Activated T-helper 2 cell treated with anti-CD3 and anti-CD28 coated beads, Interferon-gamma antibody, Interleukin-2, Interleukin-4, amounts not matched to agents 10 μg/mL and 5 μg/mL and 100 μg/mL, durations not matched to agents 14 hours and 24 hours and 36 hours (primary cell): ENCODE results near the gene HMOX1. TPM values are rescaled to one million over a fixed set of nuclear protein-coding genes. Genes with fewer than 3 reads are reported as not detected.
"Not testable (repeated sequence)": the region's sequence is repeated elsewhere in the genome, so short reads cannot be mapped to it uniquely, and the experiment has no call there.

Source experiments
- DNase-seq: peaks from one replicate; pipeline ENCODE4 v3.0.0; 2021; ENCODE audit warnings: low spot score
- H3K27ac Mint-ChIP-seq: one replicate; pipeline ENCODE4 v1.8.0; 2021; ENCODE audit warnings: mixed read lengths
- H3K27me3 Mint-ChIP-seq: one replicate; pipeline ENCODE4 v1.8.0; 2021; ENCODE audit warnings: low read depth, mixed read lengths
- H3K36me3 Mint-ChIP-seq: one replicate; pipeline ENCODE4 v1.8.0; 2021; ENCODE audit warnings: low read depth, mixed read lengths
- H3K4me1 Mint-ChIP-seq: one replicate; pipeline ENCODE4 v1.8.0; 2021; ENCODE audit warnings: low read depth, mixed read lengths
- H3K4me3 Mint-ChIP-seq: one replicate; pipeline ENCODE4 v1.8.0; 2021; ENCODE audit warnings: low read depth, mild to moderate bottlenecking, moderate library complexity, mixed read lengths
- H3K9me3 Mint-ChIP-seq: one replicate; pipeline ENCODE4 v1.8.0; 2021; ENCODE audit warnings: mixed read lengths
- intact Hi-C: fragments of 100-400 bp; cut with micrococcal nuclease; formaldehyde crosslinking; loops from one replicate; pipeline ENCODE4 v1.15.1; 2023
- total RNA-seq: library from RNA; stranded (reverse); gene quantifications from 2 replicates; pipeline ENCODE4 v1.2.3, GENCODE V29; 2022

The HMOX1 gene
- total RNA-seq, 1 donor from 2014 or later = 1.0 TPM

DNA sequence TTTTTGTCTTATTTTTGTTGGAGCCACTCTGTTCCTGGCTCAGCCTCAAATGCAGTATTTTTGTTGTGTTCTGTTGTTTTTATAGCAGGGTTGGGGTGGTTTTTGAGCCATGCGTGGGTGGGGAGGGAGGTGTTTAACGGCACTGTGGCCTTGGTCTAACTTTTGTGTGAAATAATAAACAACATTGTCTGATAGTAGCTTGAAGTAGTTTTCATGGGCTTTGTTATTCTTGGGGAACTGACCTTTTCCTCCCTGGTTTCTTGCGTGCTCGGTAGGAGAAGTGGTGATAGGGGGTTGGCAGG, 13.1 kb downstream of the HMOX1 start:
- Mint-ChIP-seq H3K27me3 (peaks cover 4% of the 10 kb centered on the region), H3K4me1 (peaks cover 6% of the 10 kb centered on the region), H3K27ac (no peak overlapping the region), H3K9me3 (no peaks in the 10 kb centered on the region), H3K4me3 (no peak overlapping the region), H3K36me3 (no peaks in the 10 kb centered on the region)
- no peak for DNase-seq
- intact Hi-C loops = no loop called here

DNA sequence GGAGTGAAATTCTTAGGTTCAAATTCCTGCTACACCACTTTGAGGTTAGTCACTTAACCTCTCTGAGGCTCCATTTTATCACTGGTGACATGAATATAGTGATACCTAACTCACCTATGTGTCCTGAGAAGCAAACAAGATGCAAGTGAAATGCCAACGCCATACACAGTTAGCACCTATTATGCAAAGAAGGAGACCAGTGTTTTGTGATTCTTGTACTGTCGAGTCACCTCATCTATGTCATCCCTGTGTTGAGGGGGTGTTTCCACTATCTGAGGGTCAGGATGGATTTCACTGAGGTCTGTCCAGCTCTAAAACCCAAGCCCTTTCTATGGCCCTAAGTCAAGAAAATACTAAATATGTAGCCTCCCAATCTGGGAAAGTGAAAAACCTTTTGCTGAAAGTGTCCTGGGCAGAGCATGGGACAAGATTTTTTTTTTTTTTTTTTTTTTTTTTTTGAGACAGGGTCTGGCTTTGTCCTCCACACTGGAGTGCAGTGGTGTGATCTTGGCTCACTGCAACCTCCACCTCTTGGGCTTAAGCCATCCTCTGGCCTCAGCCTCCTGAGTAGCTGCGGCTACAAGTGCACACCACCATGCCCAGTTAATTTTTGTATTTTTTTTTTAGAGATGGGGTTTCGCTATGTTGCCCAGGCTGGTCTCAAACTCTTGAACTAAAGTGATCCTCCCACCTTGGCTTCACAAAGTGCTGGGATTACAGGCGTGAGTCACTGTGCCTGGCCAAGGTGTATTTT, 14.1 kb downstream of the HMOX1 start:
- Mint-ChIP-seq H3K27ac (no peak overlapping the region), H3K36me3 (peaks cover 2% of the 10 kb centered on the region), H3K9me3 (no peaks in the 10 kb centered on the region), H3K27me3 (peaks cover 1% of the 10 kb centered on the region), H3K4me3 (no peak overlapping the region), H3K4me1 (peaks cover 6% of the 10 kb centered on the region)
- DNase-seq = no peak
- intact Hi-C loops = no loop called here

DNA sequence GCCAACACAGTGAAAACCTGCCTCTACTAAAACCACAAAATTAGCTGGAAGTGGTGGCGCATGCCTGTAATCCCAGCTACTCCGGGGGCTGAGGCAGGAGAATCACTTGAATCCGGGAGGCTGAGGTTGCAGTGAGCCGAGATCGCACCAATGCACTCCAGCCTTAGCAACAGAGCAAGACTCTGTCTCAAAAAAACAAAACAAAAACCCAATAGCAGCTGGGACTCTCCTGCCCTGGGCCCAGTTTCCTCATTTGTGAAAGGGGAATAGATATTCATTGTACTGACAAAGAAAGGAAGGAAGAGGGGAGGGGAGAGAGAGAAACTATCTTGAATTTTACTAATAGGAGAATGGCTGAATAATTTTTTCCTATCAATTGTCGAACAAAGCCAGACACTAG, 15.7 kb downstream of the HMOX1 start:
- intact Hi-C loops = not testable (repeated sequence)

DNA sequence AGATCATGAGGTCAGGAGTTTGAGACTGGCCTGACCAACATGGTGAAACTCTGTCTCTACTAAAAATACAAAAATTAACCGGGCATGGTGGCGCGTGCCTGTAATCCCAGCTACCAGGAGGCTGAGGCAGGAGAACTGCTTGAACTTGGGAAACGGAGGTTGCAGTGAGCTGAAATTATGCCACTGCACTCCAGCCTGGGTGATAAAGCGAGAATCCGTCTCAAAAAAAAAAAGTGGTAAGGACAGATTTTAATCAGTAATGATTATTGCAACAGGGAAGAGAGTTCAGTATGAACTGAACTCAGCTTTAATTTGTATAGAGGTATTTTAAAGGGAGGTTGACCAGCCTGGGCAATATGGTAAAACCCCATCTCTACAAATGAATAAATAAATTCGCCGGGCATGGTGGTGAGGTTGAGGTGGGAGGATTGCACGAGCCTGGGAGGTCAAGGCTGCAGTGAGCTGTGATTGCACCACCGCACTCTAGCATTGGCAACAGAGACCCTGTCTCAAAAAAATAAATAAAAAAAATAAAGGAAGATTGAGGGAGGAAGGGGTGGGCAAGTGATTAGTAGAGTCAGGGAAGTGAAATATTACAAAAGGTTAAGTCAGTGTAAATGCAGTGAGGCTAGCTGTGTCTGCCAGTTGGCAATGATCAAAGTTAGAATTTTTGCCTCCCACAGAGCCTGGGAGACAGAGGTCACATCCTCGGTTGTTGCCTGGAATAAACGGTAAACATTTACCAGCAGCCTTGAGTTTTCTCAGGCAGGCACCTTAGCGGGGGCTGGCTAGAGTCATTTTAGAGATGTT, 16.4 kb downstream of the HMOX1 start:
- no peak overlapping the region for H3K4me3 Mint-ChIP-seq
- H3K36me3 Mint-ChIP-seq = peaks cover 20% of the 10 kb centered on the region
- H3K9me3 Mint-ChIP-seq = no peaks in the 10 kb centered on the region
- H3K4me1 Mint-ChIP-seq = peaks cover 19% of the 10 kb centered on the region
- H3K27me3 Mint-ChIP-seq = no peaks in the 10 kb centered on the region
- H3K27ac Mint-ChIP-seq = no peak overlapping the region
- intact Hi-C loops = no loop called here
- DNase-seq = no peak

More for the DNA sequence above, 15.7 kb downstream of the HMOX1 start:
- not testable (repeated sequence) for H3K27ac Mint-ChIP-seq, DNase-seq, H3K4me3 Mint-ChIP-seq, H3K9me3 Mint-ChIP-seq, H3K27me3 Mint-ChIP-seq
- H3K4me1 Mint-ChIP-seq = peaks cover 15% of the 10 kb centered on the region
- peaks cover 14% of the 10 kb centered on the region for H3K36me3 Mint-ChIP-seq

DNA sequence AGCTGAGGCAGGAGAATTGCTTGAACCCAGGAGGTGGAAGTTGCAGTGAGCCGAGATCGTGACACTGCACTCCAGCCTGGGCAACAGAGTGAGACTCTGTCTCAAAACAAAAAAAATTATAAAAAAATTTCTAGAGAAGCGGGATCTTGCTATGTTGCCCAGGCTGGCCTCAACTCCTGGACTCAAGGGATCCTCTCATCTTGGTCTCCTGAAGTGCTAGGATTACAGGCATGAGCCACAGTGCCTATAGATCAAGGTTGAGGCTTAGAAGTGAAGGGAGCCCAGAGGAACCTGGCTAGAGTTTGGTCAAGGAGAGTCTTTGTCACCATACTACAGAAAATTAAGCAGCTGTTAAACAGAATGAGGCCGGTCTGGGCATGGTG, 17.7 kb downstream of the HMOX1 start:
- intact Hi-C loops = no loop called here
- H3K36me3 Mint-ChIP-seq = peaks cover 31% of the 10 kb centered on the region
- H3K4me3 Mint-ChIP-seq = peak overlapping the region; percentile 99
- peak overlapping the region; percentile 99 for H3K27ac Mint-ChIP-seq
- no peaks in the 10 kb centered on the region for H3K9me3 Mint-ChIP-seq
- H3K4me1 Mint-ChIP-seq = peaks cover 22% of the 10 kb centered on the region
- no peak for DNase-seq
- H3K27me3 Mint-ChIP-seq = no peaks in the 10 kb centered on the region

DNA sequence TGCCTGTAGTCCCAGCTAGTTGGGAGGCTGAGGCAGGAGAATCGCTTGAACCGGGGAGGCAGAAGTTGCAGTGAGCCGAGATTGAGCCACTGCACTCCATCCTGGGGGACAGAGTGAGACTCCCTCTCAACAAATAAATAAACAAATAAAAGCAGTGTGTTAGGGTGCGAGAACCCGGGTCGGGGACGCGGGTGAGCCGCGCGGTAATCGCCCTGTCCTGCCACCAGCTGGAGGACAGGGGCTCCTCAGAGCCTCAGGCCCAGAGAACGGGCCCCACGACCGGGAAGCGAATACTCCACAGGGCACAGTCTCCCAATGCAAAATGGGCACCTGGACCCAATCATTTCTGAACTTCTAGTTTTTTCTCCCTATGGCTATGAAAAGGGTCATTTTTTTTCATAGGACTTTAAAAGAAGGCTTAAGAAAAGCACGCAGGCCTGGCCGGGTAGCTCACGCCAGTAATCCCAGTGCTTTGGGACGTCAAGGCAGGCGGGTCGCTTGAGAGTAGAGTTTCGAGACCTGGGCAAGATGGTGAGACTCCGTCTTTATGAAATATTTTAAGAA, 18.3 kb downstream of the HMOX1 start:
- intact Hi-C loops = no loop called here
- DNase-seq = no peak
- H3K27ac Mint-ChIP-seq = peak overlapping the region; percentile 99
- no peaks in the 10 kb centered on the region for H3K27me3 Mint-ChIP-seq
- H3K36me3 Mint-ChIP-seq = peaks cover 38% of the 10 kb centered on the region
- peak overlapping the region; percentile 99 for H3K4me3 Mint-ChIP-seq
- no peaks in the 10 kb centered on the region for H3K9me3 Mint-ChIP-seq
- H3K4me1 Mint-ChIP-seq = peaks cover 19% of the 10 kb centered on the region

DNA sequence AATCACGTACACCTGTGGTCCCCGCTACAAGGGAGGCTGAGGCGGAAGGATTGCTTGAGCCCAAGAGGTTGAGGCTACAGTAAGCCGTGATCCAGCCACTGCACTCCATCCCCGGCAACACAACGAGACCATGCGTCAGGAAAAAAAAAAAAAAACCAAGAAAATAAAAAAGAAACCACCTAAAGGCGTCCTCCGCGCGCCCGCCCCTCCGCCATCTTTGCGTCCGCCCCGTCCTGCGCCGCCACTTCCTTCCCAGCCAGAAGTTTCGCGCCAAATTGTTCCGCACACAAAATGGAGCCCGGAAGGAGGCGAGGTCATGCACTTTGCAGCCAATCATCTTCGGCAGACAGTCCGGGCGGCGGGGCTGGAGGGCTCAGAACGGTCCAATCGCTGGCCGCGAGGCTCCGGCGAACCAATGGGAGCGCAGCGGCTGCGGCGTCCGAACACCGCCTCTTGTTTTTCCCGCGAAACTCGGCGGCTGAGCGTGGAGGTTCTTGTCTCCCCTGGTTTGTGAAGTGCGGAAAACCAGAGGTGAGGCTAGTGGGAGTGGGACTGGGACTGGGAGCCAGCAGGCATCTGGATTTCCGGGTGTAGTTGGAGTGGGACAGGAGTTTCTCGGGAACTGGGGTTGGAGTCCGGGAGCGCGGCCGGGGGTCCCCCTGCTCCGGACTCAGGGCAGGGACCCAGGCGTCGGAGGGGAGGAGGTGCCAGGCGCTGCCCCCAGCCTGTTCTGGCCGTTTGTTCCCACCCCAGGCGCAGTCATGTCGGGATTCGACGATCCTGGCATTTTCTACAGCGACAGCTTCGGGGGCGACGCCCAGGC, 19.0 kb downstream of the HMOX1 start, which contains the start of gene MCM5:
Gene MCM5 (plus strand): TSS at position 463 of the 823 bp plus-strand sequence. CDS start 299 bp downstream, at position 762.
- H3K9me3 Mint-ChIP-seq = no peaks in the 10 kb centered on the region
- intact Hi-C loops = loop anchor here (2.0 kb wide), 1 partner anchor 49 kb away; no protein-coding TSS in a partner anchor
- H3K4me1 Mint-ChIP-seq = peaks cover 18% of the 10 kb centered on the region
- peak; percentile 98 for DNase-seq
- H3K27me3 Mint-ChIP-seq = no peaks in the 10 kb centered on the region
- peak within 1 kb of the TSS; percentile 99 for H3K27ac Mint-ChIP-seq
- H3K4me3 Mint-ChIP-seq = peak within 1 kb of the TSS; percentile 99
- H3K36me3 Mint-ChIP-seq = peaks cover 45% of the 10 kb centered on the region

DNA sequence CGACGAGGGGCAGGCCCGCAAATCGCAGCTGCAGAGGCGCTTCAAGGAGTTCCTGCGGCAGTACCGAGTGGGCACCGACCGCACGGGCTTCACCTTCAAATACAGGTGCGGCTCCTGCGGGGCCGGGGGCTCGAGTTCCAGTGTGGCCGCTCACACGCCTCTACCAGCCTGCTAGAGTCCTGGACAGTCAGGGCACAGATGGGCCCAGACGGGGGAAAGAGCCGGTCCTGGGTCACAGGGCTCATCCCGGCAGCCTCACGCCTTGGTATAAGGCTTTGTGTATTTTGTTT, 19.6 kb downstream of the HMOX1 start:
- no peaks in the 10 kb centered on the region for H3K9me3 Mint-ChIP-seq
- no peak for DNase-seq
- peaks cover 46% of the 10 kb centered on the region for H3K36me3 Mint-ChIP-seq
- peak overlapping the region; percentile 99 for H3K27ac Mint-ChIP-seq
- intact Hi-C loops = loop anchor here (2.0 kb wide), 1 partner anchor 50 kb away; no protein-coding TSS in a partner anchor
- peaks cover 18% of the 10 kb centered on the region for H3K4me1 Mint-ChIP-seq
- H3K4me3 Mint-ChIP-seq = peak overlapping the region; percentile 99
- no peaks in the 10 kb centered on the region for H3K27me3 Mint-ChIP-seq

DNA sequence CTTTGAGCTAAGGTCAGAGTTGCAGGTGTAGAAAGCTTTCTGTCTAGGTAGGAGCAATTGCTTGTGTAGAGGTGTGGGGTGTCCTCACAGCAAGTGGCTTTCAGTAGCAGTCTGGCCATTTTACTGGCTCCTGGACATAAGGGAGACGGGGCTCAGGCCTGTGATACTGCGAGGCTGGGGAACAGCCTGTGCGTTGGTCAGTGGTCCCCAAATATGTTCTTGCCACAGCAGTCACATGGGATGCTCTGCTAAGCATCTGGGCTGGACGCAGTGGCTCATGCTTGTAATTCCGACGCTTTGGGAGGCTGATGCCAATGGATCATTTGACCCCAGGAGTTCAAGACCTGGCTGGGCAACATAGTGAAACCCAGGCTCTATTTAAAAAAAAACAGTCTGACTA, 21.0 kb downstream of the HMOX1 start:
- intact Hi-C loops = loop anchor here (2.0 kb wide), 1 partner anchor 51 kb away; no protein-coding TSS in a partner anchor
- Mint-ChIP-seq H3K36me3 (peaks cover 57% of the 10 kb centered on the region), H3K4me1 (peaks cover 22% of the 10 kb centered on the region), H3K9me3 (no peaks in the 10 kb centered on the region), H3K27ac (no peak overlapping the region), H3K4me3 (peak overlapping the region; percentile 99), H3K27me3 (no peaks in the 10 kb centered on the region)
- no peak for DNase-seq

DNA sequence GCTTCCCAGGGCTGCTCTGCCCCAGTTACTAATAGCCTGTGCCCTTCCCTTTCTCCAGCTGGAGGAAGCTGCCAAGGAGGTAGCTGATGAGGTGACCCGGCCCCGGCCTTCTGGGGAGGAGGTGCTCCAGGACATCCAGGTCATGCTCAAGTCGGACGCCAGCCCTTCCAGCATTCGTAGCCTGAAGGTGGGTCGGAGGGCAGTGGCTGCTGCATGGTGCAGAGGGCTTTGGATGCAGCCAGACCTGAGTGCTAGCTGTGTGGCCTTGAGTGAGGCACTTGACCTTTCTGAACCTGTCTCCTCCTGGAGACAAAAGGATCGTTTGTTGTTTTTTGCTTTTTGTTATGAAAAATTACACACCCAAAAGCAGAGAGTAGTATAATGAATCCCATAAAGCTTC, 22.5 kb downstream of the HMOX1 start:
- H3K27me3 Mint-ChIP-seq = no peaks in the 10 kb centered on the region
- H3K27ac Mint-ChIP-seq = no peak overlapping the region
- H3K4me3 Mint-ChIP-seq = no peak overlapping the region
- peaks cover 25% of the 10 kb centered on the region for H3K4me1 Mint-ChIP-seq
- H3K36me3 Mint-ChIP-seq = peaks cover 71% of the 10 kb centered on the region
- H3K9me3 Mint-ChIP-seq = no peaks in the 10 kb centered on the region
- intact Hi-C loops = no loop called here
- DNase-seq = no peak

DNA sequence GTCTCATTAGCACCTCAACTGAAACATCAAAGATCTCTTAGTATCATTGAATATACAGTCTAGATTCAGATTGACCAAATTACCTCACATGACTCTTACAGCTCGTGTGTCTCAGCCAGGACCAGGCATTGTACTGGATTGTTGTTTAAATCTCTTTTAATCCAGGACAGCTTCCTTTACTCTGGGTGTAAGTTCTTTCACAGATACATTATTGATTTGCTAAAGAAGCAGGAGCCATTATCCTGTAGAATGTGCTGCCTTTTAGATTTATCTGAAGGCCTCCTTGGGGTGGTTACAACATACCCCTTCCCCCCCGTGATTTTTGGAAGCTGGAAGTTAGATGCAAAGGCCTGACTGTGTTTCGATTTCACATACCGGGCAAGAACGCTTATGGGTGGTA, 23.3 kb downstream of the HMOX1 start:
- H3K27me3 Mint-ChIP-seq = no peaks in the 10 kb centered on the region
- H3K27ac Mint-ChIP-seq = no peak overlapping the region
- DNase-seq = no peak
- intact Hi-C loops = no loop called here
- peaks cover 80% of the 10 kb centered on the region for H3K36me3 Mint-ChIP-seq
- no peaks in the 10 kb centered on the region for H3K9me3 Mint-ChIP-seq
- H3K4me3 Mint-ChIP-seq = no peak overlapping the region
- H3K4me1 Mint-ChIP-seq = peaks cover 26% of the 10 kb centered on the region

DNA sequence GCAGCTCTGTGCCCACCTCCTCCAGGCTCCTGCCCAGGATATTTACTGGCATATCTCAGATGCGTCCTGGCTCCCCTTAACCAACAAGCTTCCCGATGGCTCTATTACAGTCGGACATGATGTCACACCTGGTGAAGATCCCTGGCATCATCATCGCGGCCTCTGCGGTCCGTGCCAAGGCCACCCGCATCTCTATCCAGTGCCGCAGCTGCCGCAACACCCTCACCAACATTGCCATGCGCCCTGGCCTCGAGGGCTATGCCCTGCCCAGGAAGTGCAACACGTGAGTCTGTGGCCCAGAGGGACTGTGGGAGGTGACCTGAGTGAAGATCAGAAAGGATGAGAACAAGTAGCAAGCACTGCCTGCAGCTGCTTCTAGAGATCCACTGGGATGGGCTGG, 25.5 kb downstream of the HMOX1 start:
- no peaks in the 10 kb centered on the region for H3K9me3 Mint-ChIP-seq
- intact Hi-C loops = no loop called here
- H3K4me3 Mint-ChIP-seq = no peak overlapping the region
- H3K4me1 Mint-ChIP-seq = peaks cover 29% of the 10 kb centered on the region
- DNase-seq = no peak
- H3K27me3 Mint-ChIP-seq = no peaks in the 10 kb centered on the region
- H3K36me3 Mint-ChIP-seq = peaks cover 89% of the 10 kb centered on the region
- peak overlapping the region; percentile 35 for H3K27ac Mint-ChIP-seq
